ENCODE data around the gene EML3.

DNA sequence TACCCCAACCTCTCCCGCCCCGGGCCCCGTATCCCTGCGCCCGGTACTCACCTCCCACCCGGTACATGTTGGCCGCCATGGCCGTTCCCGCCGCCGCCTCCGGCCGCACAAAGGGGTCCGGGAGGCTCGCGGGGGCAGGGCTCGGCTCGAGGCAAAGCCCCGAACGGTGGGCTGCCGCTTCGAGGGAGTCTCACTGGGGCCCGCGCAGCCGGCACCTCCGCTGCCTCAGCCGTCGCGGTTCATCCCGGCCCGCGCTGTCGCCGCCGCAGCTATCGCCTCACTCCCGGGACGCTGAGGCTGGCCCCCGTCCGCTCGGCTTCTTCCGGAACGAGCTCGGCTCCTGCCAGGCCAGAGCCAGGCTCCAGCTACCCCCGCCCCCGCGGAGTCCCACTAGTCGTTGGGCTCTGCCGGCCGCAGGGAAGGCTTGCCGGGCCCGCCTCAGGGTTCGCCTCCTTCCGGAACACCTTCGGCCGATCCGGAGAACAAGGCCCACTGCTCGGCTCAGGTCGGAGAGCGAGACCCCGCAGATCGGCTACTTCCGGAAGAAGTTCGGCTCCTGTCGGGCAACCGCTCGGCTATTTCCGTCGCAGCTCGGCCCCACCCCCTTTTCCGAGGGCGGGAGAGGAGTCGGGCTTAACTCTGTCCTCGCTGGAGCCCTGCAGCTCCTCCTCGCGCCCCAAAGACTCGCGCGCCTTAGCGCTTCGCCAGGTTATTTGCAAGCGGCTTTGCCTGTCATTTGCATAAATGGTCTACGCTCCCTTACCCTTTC is 11.0 kb downstream of the EML3 start, which contains the start of gene MTA2:
- TF ChIP-seq, protein P1, sequence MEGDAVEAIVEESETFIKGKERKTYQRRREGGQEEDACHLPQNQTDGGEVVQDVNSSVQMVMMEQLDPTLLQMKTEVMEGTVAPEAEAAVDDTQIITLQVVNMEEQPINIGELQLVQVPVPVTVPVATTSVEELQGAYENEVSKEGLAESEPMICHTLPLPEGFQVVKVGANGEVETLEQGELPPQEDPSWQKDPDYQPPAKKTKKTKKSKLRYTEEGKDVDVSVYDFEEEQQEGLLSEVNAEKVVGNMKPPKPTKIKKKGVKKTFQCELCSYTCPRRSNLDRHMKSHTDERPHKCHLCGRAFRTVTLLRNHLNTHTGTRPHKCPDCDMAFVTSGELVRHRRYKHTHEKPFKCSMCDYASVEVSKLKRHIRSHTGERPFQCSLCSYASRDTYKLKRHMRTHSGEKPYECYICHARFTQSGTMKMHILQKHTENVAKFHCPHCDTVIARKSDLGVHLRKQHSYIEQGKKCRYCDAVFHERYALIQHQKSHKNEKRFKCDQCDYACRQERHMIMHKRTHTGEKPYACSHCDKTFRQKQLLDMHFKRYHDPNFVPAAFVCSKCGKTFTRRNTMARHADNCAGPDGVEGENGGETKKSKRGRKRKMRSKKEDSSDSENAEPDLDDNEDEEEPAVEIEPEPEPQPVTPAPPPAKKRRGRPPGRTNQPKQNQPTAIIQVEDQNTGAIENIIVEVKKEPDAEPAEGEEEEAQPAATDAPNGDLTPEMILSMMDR (IDR thresholded peaks at IDR 0.05): peak in 1 of 3 donors; percentile 5
- TF ChIP-seq POLR2A (IDR thresholded peaks at IDR 0.05): peak; percentile 36
